Adrenal gland (tissue), 5 donors: ENCODE data around the gene SF3B3.

Source experiments
- CTCF ChIP-seq, 6 experiments: fragments of 450-650 bp in 4 of 6; fragments of 200-600 bp in 2 of 6; sonication (generic) in 1 of 6; IDR thresholded peaks; 1 replicate in 5 of 6; 2 replicates in 1 of 6; pipeline versions ENCODE4 v1.5.1 to v1.8.0; 2016 to 2021; ENCODE audit warnings: antibody characterized with exemption in 6 of 6, mild to moderate bottlenecking in 2 of 6, moderate library complexity in 1 of 6
- POLR2A ChIP-seq, 2 donors: fragments of 450-650 bp; IDR thresholded peaks; one replicate each; pipeline ENCODE4 v1.6.1; 2017; ENCODE audit warnings: antibody characterized with exemption in 2 of 2, mild to moderate bottlenecking in 2 of 2, moderate library complexity in 1 of 2
- donor health status: DM: no; HTN: no; CAD: no.

GRCh38 chr16:70482624-70483023 lies 41.0 kb upstream of the SF3B3 start:
- no peak for TF ChIP-seq CTCF (IDR thresholded peaks at IDR 0.05)
- no peak for TF ChIP-seq POLR2A (IDR thresholded peaks at IDR 0.05)
